Chondrocyte (in vitro differentiated cells): Measurements from ENCODE around the gene SNX6. TPM values are rescaled to one million over a fixed set of nuclear protein-coding genes. Genes with fewer than 3 reads are reported as not detected.
"Not testable (repeated sequence)": the region's sequence is repeated elsewhere in the genome, so short reads cannot be mapped to it uniquely, and the experiment has no call there.

ENCODE experiments used
- DNase-seq: peaks from one replicate; pipeline ENCODE4 v3.0.0; 2021; ENCODE audit warnings: mixed read lengths, low spot score
- H3K27ac Mint-ChIP-seq: one replicate; pipeline ENCODE4 v1.8.0; 2021; ENCODE audit warnings: mild to moderate bottlenecking, moderate library complexity, mixed read lengths; ENCODE audit not compliant: unreplicated experiment
- H3K27me3 Mint-ChIP-seq: 2 replicates; pipeline ENCODE4 v1.8.0; 2021; ENCODE audit warnings: low read depth, mixed read lengths
- H3K36me3 Mint-ChIP-seq: 2 replicates; pipeline ENCODE4 v1.8.0; 2021; ENCODE audit warnings: low read depth, mixed read lengths
- H3K4me1 Mint-ChIP-seq: 2 replicates; pipeline ENCODE4 v1.8.0; 2021; ENCODE audit warnings: low read depth, mild to moderate bottlenecking, mixed read lengths
- H3K4me3 Mint-ChIP-seq: one replicate; pipeline ENCODE4 v1.8.0; 2021; ENCODE audit warnings: mild to moderate bottlenecking, moderate library complexity, mixed read lengths; ENCODE audit not compliant: unreplicated experiment
- H3K9me3 Mint-ChIP-seq: 2 replicates; pipeline ENCODE4 v1.8.0; 2021; ENCODE audit warnings: low read depth, mixed read lengths
- total RNA-seq: library from RNA; stranded (reverse); gene quantifications from 3 replicates; pipeline ENCODE4 v1.2.1, GENCODE V29; 2021
- TF ChIP-seq, protein P1 (sequence below): fragments of 200-600 bp; sonication (generic); IDR thresholded peaks from 2 replicates; pipeline ENCODE4 v1.5.0; 2021; ENCODE audit warnings: antibody characterized with exemption, mild to moderate bottlenecking, moderate library complexity

SNX6 gene
- total RNA-seq, 1 donor from 2014 or later = 91.7 TPM

DNA sequence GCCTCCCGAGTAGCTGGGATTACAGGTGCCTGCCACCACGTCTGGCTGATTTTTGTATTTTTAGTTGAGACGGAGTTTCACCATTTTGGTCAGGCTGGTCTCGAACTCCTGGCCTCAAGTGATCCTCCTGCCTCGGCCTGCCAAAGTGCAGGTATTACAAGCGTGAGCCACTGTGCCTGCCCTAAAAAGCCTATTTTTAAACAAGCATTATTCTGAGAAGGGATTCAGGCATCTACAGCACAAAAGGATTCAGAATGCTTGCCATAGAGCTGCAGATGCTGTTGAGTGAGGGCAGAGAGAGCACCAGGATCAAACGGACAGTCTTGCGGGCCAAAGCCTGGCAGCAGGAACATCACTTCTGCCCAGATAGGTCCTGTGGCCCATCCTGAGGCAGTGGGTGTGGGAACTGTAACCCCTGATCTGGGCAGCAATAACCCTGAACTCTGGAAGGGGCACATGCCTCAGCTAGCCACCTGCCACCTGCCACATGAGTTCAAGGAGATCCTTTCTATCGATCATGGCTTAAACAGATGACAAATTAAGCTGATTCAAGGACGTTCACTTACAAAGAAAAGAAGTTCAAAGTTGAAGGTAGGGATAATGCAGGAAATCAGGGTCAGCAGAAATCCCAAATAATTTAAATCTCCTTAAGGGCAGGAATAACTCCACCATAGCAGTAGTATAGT lies 16.8 kb upstream of the SNX6 start:
- Mint-ChIP-seq H3K4me1 (peaks cover 32% of the 10 kb centered on the region), H3K27me3 (no peaks in the 10 kb centered on the region), H3K27ac (no peak overlapping the region), H3K36me3 (peaks cover 3% of the 10 kb centered on the region), H3K4me3 (no peak overlapping the region), H3K9me3 (peaks cover 12% of the 10 kb centered on the region)
- TF ChIP-seq, protein P1, sequence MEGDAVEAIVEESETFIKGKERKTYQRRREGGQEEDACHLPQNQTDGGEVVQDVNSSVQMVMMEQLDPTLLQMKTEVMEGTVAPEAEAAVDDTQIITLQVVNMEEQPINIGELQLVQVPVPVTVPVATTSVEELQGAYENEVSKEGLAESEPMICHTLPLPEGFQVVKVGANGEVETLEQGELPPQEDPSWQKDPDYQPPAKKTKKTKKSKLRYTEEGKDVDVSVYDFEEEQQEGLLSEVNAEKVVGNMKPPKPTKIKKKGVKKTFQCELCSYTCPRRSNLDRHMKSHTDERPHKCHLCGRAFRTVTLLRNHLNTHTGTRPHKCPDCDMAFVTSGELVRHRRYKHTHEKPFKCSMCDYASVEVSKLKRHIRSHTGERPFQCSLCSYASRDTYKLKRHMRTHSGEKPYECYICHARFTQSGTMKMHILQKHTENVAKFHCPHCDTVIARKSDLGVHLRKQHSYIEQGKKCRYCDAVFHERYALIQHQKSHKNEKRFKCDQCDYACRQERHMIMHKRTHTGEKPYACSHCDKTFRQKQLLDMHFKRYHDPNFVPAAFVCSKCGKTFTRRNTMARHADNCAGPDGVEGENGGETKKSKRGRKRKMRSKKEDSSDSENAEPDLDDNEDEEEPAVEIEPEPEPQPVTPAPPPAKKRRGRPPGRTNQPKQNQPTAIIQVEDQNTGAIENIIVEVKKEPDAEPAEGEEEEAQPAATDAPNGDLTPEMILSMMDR = no peak
- no peak for DNase-seq

DNA sequence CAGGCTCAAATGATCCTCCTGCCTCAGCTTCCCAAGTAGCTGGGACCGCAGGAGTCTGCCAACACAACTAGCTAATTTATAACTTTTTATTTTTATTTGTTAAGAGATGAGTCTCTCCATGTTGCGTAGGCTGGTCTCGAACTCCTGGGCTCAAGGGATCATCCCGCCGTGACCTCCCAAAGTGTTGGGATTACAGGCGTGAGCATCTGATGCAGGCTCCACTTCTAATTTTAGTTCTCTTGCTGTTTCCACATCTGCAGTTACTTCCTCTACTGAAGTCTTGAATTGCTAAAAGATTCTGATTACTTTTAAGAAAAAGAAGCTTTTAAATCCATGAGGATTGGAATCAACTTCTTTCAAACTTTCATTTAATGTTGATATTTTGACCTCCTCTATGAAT lies 13.4 kb upstream of the SNX6 start:
- Mint-ChIP-seq H3K27ac (no peak overlapping the region), H3K4me3 (no peak overlapping the region), H3K36me3 (no peaks in the 10 kb centered on the region), H3K4me1 (peaks cover 7% of the 10 kb centered on the region), H3K9me3 (no peaks in the 10 kb centered on the region), H3K27me3 (no peaks in the 10 kb centered on the region)
- DNase-seq = no peak
- TF ChIP-seq, protein P1 = no peak

DNA sequence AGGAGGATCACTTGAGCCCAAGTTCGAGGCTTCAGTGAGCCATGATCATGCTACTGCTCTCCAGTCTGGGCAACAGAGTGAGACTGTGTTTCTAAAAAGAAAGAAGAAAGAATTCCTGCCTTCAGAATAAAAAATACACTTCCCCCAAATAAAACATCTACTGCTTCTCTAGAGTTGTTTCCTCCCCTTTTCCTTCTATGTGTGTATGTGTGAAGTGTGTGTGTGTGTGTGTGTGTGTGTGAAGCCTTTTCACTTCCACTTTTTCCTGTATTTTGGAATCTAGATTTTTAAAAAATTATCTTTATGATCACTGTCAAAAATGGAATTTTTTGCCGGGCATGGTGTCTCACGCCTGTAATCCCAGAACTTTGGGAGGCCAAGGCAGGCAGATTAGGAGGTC lies 12.6 kb upstream of the SNX6 start:
- H3K4me3 Mint-ChIP-seq = no peak overlapping the region
- no peak overlapping the region for H3K27ac Mint-ChIP-seq
- H3K9me3 Mint-ChIP-seq = no peaks in the 10 kb centered on the region
- DNase-seq = no peak
- TF ChIP-seq, protein P1 = no peak
- peaks cover 7% of the 10 kb centered on the region for H3K4me1 Mint-ChIP-seq
- no peaks in the 10 kb centered on the region for H3K36me3 Mint-ChIP-seq
- H3K27me3 Mint-ChIP-seq = no peaks in the 10 kb centered on the region

DNA sequence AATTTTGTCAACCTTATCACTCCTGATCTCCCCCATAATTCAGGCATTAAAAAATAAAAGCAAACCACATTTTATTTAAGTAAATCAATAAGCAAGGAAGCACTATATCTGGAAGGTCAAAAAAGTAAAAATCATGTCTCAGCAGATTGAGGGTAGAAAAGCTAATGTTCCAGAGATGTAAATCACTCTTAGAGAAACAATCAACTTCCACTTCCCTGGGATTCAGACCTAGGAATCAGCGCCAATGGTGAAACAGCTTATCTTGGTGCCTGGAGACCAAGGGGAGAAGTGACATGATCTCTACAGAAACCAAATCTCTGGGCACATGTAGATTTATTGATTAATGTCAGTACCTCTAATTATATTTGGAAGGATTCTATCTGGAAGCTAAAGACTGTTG lies 10.9 kb upstream of the SNX6 start:
- TF ChIP-seq, protein P1 = no peak
- no peak overlapping the region for H3K27ac Mint-ChIP-seq
- H3K4me3 Mint-ChIP-seq = no peak overlapping the region
- H3K36me3 Mint-ChIP-seq = no peaks in the 10 kb centered on the region
- H3K9me3 Mint-ChIP-seq = no peaks in the 10 kb centered on the region
- no peak for DNase-seq
- H3K4me1 Mint-ChIP-seq = peaks cover 4% of the 10 kb centered on the region
- H3K27me3 Mint-ChIP-seq = no peaks in the 10 kb centered on the region

DNA sequence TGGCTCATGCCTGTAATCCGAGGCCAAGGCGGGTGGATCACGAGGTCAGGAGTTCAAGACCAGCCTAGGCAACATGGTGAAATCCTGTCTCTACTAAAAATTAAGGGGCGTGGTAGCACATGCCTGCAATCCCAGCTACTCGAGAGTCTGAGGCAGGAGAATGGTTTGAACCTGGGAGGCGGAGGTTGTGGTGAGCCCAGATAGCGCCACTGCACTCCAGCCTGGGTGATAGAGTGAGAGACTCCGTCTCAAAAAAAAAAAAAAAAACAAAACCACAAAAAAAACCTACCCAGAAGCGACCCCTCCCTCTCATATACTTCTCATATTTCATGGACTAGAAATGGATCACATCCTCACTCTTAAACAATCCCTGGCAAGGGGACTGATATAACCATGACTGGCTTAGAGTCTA lies 4.4 kb upstream of the SNX6 start:
- not testable (repeated sequence) for H3K9me3 Mint-ChIP-seq, DNase-seq, H3K27me3 Mint-ChIP-seq, H3K36me3 Mint-ChIP-seq, H3K4me3 Mint-ChIP-seq, H3K4me1 Mint-ChIP-seq
- peak overlapping the region; percentile 13 for H3K27ac Mint-ChIP-seq

DNA sequence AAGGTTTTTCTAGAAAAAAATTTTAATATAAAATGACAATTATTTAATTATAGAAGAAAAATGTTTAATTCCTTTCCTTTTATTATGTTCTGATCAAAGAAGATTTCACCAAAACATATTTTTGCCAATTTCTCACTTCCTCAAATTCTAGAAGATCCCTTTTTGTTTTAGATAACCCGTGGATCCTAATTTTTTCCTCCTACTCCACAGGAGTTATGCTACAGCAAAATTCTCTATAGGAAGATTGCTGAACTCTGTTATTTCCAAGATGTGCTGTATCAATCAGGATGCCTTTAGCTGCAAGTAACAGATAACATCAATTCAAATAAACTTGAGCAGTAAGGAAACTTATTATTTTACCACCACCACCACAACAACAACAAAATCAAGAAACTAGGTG lies 3.8 kb upstream of the SNX6 start:
- Mint-ChIP-seq H3K27ac (no peak overlapping the region), H3K27me3 (no peaks in the 10 kb centered on the region), H3K36me3 (no peaks in the 10 kb centered on the region), H3K9me3 (no peaks in the 10 kb centered on the region), H3K4me1 (peaks cover 16% of the 10 kb centered on the region), H3K4me3 (no peak overlapping the region)
- TF ChIP-seq, protein P1 = no peak
- DNase-seq = no peak
